Activated T-cell treated with anti-CD3 and anti-CD28 coated beads, Interleukin-2, amount 50 U/mL, for 24 hours (primary cell): ENCODE measurements around the gene GOLGA6L22.
A peak's percentile ranks its signal among the peaks of the same experiment; 100 is the strongest.
"Not testable (repeated sequence)": the region's sequence is repeated elsewhere in the genome, so short reads cannot be mapped to it uniquely, and the experiment has no call there.

Source experiments
- DNase-seq: peaks from one replicate; pipeline ENCODE4 v3.0.0-alpha.2; 2020
- H3K27ac Mint-ChIP-seq: 2 replicates; pipeline ENCODE4 v1.8.0; 2020; ENCODE audit warnings: mild to moderate bottlenecking, mixed read lengths
- H3K27me3 Mint-ChIP-seq: 2 replicates; pipeline ENCODE4 v1.8.0; 2020; ENCODE audit warnings: mixed read lengths
- H3K36me3 Mint-ChIP-seq: 2 replicates; pipeline ENCODE4 v1.8.0; 2020; ENCODE audit warnings: low read depth, mixed read lengths
- H3K4me1 Mint-ChIP-seq: 2 replicates; pipeline ENCODE4 v1.8.0; 2020; ENCODE audit warnings: low read depth, mixed read lengths
- H3K4me3 Mint-ChIP-seq: 2 replicates; pipeline ENCODE4 v1.8.0; 2020; ENCODE audit warnings: mild to moderate bottlenecking, moderate library complexity, mixed read lengths
- H3K9me3 Mint-ChIP-seq: 2 replicates; pipeline ENCODE4 v1.8.0; 2020; ENCODE audit warnings: mixed read lengths

GOLGA6L22 gene

GRCh38 chr15:22458603-22459002, at the start of gene GOLGA6L22:
Gene GOLGA6L22, plus strand, starts transcription at chr15:22458903. Its CDS starts 91 bp downstream, at chr15:22458994.
- not testable (repeated sequence) for H3K27ac Mint-ChIP-seq, H3K4me1 Mint-ChIP-seq, DNase-seq, H3K9me3 Mint-ChIP-seq, H3K4me3 Mint-ChIP-seq, H3K27me3 Mint-ChIP-seq, H3K36me3 Mint-ChIP-seq

- H3K4me1 Mint-ChIP-seq, DNase-seq, H3K36me3 Mint-ChIP-seq, H3K27me3 Mint-ChIP-seq, H3K9me3 Mint-ChIP-seq, H3K4me3 Mint-ChIP-seq, H3K27ac Mint-ChIP-seq: not testable (repeated sequence)
Observed at GRCh38 chr15:22417288-22417687, 41.4 kb upstream of the GOLGA6L22 start.

GRCh38 chr15:22417795-22418194, 40.9 kb upstream of the GOLGA6L22 start:
- H3K36me3 Mint-ChIP-seq, H3K27ac Mint-ChIP-seq, H3K9me3 Mint-ChIP-seq, H3K4me1 Mint-ChIP-seq, DNase-seq, H3K4me3 Mint-ChIP-seq, H3K27me3 Mint-ChIP-seq: not testable (repeated sequence)

GRCh38 chr15:22418212-22418611, 40.5 kb upstream of the GOLGA6L22 start:
- not testable (repeated sequence) for H3K4me1 Mint-ChIP-seq, H3K9me3 Mint-ChIP-seq, DNase-seq, H3K27ac Mint-ChIP-seq, H3K27me3 Mint-ChIP-seq, H3K36me3 Mint-ChIP-seq, H3K4me3 Mint-ChIP-seq

GRCh38 chr15:22418666-22419065, 40.0 kb upstream of the GOLGA6L22 start:
- H3K9me3 Mint-ChIP-seq, H3K27ac Mint-ChIP-seq, H3K4me3 Mint-ChIP-seq, H3K36me3 Mint-ChIP-seq, H3K27me3 Mint-ChIP-seq, DNase-seq, H3K4me1 Mint-ChIP-seq: not testable (repeated sequence)

GRCh38 chr15:22420340-22420739, 38.4 kb upstream of the GOLGA6L22 start:
- not testable (repeated sequence) for H3K4me1 Mint-ChIP-seq, H3K36me3 Mint-ChIP-seq

GRCh38 chr15:22429426-22429825, 29.3 kb upstream of the GOLGA6L22 start:
- H3K4me1 Mint-ChIP-seq, DNase-seq, H3K36me3 Mint-ChIP-seq, H3K27me3 Mint-ChIP-seq, H3K27ac Mint-ChIP-seq, H3K9me3 Mint-ChIP-seq, H3K4me3 Mint-ChIP-seq: not testable (repeated sequence)

More at GRCh38 chr15:22420340-22420739, 38.4 kb upstream of the GOLGA6L22 start:
- not testable (repeated sequence) for DNase-seq, H3K27me3 Mint-ChIP-seq, H3K9me3 Mint-ChIP-seq, H3K27ac Mint-ChIP-seq, H3K4me3 Mint-ChIP-seq

- H3K27me3 Mint-ChIP-seq, DNase-seq, H3K4me3 Mint-ChIP-seq, H3K4me1 Mint-ChIP-seq, H3K36me3 Mint-ChIP-seq, H3K9me3 Mint-ChIP-seq, H3K27ac Mint-ChIP-seq: not testable (repeated sequence)
Observed at GRCh38 chr15:22431687-22432086, 27.0 kb upstream of the GOLGA6L22 start.

GRCh38 chr15:22494490-22495113, 35.9 kb downstream of the GOLGA6L22 start:
- peak; percentile 65 for DNase-seq
- H3K36me3 Mint-ChIP-seq, H3K4me1 Mint-ChIP-seq, H3K27ac Mint-ChIP-seq, H3K27me3 Mint-ChIP-seq, H3K9me3 Mint-ChIP-seq: not testable (repeated sequence)
- peak overlapping the region; percentile 70 for H3K4me3 Mint-ChIP-seq

GRCh38 chr15:22497200-22497599, 38.5 kb downstream of the GOLGA6L22 start:
- H3K4me3 Mint-ChIP-seq, H3K9me3 Mint-ChIP-seq, H3K27me3 Mint-ChIP-seq, H3K27ac Mint-ChIP-seq, H3K4me1 Mint-ChIP-seq, DNase-seq, H3K36me3 Mint-ChIP-seq: not testable (repeated sequence)

GRCh38 chr15:22498220-22498925, 39.7 kb downstream of the GOLGA6L22 start:
- H3K4me3 Mint-ChIP-seq, H3K4me1 Mint-ChIP-seq, H3K27me3 Mint-ChIP-seq, H3K9me3 Mint-ChIP-seq, H3K36me3 Mint-ChIP-seq, H3K27ac Mint-ChIP-seq, DNase-seq: not testable (repeated sequence)

GRCh38 chr15:22502272-22502671, 43.6 kb downstream of the GOLGA6L22 start:
- DNase-seq, H3K27ac Mint-ChIP-seq, H3K4me1 Mint-ChIP-seq, H3K9me3 Mint-ChIP-seq, H3K4me3 Mint-ChIP-seq, H3K27me3 Mint-ChIP-seq, H3K36me3 Mint-ChIP-seq: not testable (repeated sequence)

- H3K4me3 Mint-ChIP-seq, H3K4me1 Mint-ChIP-seq, H3K27me3 Mint-ChIP-seq, H3K27ac Mint-ChIP-seq, H3K36me3 Mint-ChIP-seq, H3K9me3 Mint-ChIP-seq, DNase-seq: not testable (repeated sequence)
Observed at GRCh38 chr15:22506959-22507358, 48.3 kb downstream of the GOLGA6L22 start.

GRCh38 chr15:22516140-22516539, 57.4 kb downstream of the GOLGA6L22 start:
- not testable (repeated sequence) for H3K4me3 Mint-ChIP-seq, H3K4me1 Mint-ChIP-seq, H3K36me3 Mint-ChIP-seq, H3K27ac Mint-ChIP-seq, H3K9me3 Mint-ChIP-seq, DNase-seq, H3K27me3 Mint-ChIP-seq
